Mucosa of rectum (tissue), 2 donors: ENCODE results near the gene PCDHGC3.
"Not testable (repeated sequence)": the region's sequence is repeated elsewhere in the genome, so short reads cannot be mapped to it uniquely, and the experiment has no call there.

Source experiments
- H3K27ac ChIP-seq, 2 donors: one replicate each; pipeline ENCODE4 v1.7.0; 2013; ENCODE audit warnings: inconsistent platforms in 2 of 2, low read depth in 2 of 2, low read length in 2 of 2
- H3K27me3 ChIP-seq, 2 donors: one replicate each; pipeline ENCODE4 v1.7.0; 2013; ENCODE audit warnings: low read length in 2 of 2; ENCODE audit not compliant: control insufficient read depth in 2 of 2, insufficient read depth in 2 of 2
- H3K36me3 ChIP-seq, 2 donors: one replicate each; pipeline ENCODE4 v1.7.0; 2013; ENCODE audit warnings: low read length in 2 of 2; ENCODE audit not compliant: control insufficient read depth in 2 of 2, insufficient read depth in 2 of 2
- H3K4me1 ChIP-seq, 2 donors: one replicate each; pipeline ENCODE4 v1.7.0; 2013; ENCODE audit warnings: low read length in 2 of 2, mild to moderate bottlenecking in 1 of 2; ENCODE audit not compliant: control insufficient read depth in 2 of 2, insufficient read depth in 2 of 2
- H3K4me3 ChIP-seq, 2 donors: one replicate each; pipeline ENCODE4 v1.7.0; 2013; ENCODE audit warnings: low read length in 2 of 2
- H3K9ac ChIP-seq, 2 donors: one replicate each; pipeline ENCODE4 v1.7.0; 2013; ENCODE audit warnings: low read length in 2 of 2, low read depth in 1 of 2, mild to moderate bottlenecking in 1 of 2
- H3K9me3 ChIP-seq, 2 donors: one replicate each; pipeline ENCODE4 v1.7.0; 2013; ENCODE audit warnings: low read length in 2 of 2; ENCODE audit not compliant: control insufficient read depth in 2 of 2
- donor health status: healthy.
- donor health status: Normal muscosa, but diverticular disease.

Gene PCDHGC3

DNA sequence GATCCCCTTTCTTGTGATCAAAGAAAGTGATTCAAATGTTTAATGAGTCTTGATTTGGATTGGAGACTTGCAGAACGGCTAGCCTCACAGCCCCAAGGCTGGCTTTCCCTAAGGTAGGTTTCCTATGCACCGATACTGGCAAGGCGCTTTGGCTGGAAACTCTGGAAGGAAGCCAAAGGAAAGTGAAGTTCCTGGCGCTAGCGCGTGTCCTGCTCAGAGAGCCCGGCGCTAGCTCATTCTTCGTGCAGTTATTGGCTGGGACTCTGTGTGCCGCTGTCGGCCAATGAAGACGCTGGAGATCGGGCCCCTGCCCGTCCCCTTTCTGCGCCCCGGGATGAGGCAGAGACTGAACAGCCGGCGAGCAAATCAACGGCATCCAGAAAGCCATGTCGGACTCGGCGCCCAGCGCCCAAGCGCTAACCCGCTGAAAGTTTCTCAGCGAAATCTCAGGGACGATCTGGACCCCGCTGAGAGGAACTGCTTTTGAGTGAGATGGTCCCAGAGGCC lies at the start of gene PCDHGC3:
Gene PCDHGC3 (plus strand): TSS at position 342 of the 507 bp plus-strand sequence. CDS start 151 bp downstream, at position 493.
- H3K9ac ChIP-seq, result peak within 1 kb of the TSS; percentile 80 to 83
- no peaks in the 10 kb centered on the region for H3K36me3 ChIP-seq
- H3K9me3 ChIP-seq, result no peaks in the 10 kb centered on the region
- H3K4me1 ChIP-seq, result peaks cover 23% of the 10 kb centered on the region in 2 donors
- peak within 1 kb of the TSS; percentile 73 to 76 for H3K27ac ChIP-seq
- H3K27me3 ChIP-seq, result peaks cover 0 to 7% of the 10 kb centered on the region in 2 donors
- H3K4me3 ChIP-seq, result peak within 1 kb of the TSS; percentile 79 to 88

DNA sequence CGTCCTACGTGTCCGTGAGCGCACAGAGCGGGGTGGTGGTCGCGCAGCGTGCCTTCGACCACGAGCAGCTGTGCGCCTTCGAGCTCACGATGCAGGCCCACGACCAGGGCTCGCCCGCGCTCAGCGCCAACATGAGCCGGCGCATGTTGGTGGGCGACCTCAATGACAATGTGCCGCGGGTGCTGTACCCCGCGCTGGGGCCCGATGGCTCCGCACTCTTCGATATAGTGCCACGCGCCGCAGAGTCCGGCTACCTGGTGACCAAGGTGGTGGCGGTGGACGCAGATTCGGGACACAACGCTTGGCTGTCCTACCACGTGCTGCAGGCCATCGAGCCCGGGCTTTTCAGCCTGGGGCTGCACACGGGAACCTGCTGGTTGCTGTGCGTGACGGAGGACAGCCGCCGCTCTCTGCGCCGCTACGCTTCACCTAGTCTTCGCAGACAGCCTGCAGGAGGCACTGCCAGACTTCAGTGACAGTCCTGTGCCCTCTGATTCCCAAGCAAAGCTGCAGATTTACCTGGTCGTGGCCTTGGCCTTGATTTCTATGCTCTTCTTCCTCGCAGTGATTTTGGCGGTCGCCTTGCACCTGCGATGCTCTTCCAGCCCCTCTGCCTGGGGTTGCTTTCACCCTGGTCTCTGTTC lies 47.9 kb upstream of the PCDHGC3 start:
- peaks cover 35 to 39% of the 10 kb centered on the region in 2 donors for H3K9me3 ChIP-seq
- no peaks in the 10 kb centered on the region for H3K36me3 ChIP-seq

DNA sequence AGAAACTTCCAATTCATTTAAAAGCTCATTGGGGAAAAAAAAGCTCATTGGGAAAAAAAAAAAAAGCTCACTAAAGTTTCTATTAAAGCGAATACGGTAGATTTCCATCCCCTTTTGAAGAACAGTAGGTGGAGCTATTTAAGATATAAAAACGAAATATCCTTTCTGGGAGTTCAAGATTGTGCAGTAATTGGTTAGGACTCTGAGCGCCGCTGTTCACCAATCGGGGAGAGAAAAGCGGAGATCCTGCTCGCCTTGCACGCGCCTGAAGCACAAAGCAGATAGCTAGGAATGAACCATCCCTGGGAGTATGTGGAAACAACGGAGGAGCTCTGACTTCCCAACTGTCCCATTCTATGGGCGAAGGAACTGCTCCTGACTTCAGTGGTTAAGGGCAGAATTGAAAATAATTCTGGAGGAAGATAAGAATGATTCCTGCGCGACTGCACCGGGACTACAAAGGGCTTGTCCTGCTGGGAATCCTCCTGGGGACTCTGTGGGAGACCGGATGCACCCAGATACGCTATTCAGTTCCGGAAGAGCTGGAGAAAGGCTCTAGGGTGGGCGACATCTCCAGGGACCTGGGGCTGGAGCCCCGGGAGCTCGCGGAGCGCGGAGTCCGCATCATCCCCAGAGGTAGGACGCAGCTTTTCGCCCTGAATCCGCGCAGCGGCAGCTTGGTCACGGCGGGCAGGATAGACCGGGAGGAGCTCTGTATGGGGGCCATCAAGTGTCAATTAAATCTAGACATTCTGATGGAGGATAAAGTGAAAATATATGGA lies 45.2 kb upstream of the PCDHGC3 start, which contains the start of gene PCDHGA12:
Gene PCDHGA12 (plus strand): TSS at position 176 of the 782 bp plus-strand sequence. CDS start 253 bp downstream, at position 429.
- no peak within 1 kb of the TSS for H3K27ac ChIP-seq
- H3K36me3 ChIP-seq, result no peaks in the 10 kb centered on the region
- H3K27me3 ChIP-seq, result no peaks in the 10 kb centered on the region
- H3K9me3 ChIP-seq, result peaks cover 25 to 36% of the 10 kb centered on the region in 2 donors
- H3K4me1 ChIP-seq, result no peaks in the 10 kb centered on the region
- H3K4me3 ChIP-seq, result peak within 1 kb of the TSS; percentile 15 to 57
- H3K9ac ChIP-seq, result no peak within 1 kb of the TSS

More for the DNA sequence above, 47.9 kb upstream of the PCDHGC3 start:
- Histone ChIP-seq H3K4me3 (no peak overlapping the region), H3K9ac (no peak overlapping the region), H3K4me1 (no peaks in the 10 kb centered on the region), H3K27ac (no peak overlapping the region), H3K27me3 (no peaks in the 10 kb centered on the region)

DNA sequence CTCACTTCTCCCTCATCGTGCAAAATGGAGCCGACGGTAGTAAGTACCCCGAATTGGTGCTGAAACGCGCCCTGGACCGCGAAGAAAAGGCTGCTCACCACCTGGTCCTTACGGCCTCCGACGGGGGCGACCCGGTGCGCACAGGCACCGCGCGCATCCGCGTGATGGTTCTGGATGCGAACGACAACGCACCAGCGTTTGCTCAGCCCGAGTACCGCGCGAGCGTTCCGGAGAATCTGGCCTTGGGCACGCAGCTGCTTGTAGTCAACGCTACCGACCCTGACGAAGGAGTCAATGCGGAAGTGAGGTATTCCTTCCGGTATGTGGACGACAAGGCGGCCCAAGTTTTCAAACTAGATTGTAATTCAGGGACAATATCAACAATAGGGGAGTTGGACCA lies 44.5 kb upstream of the PCDHGC3 start:
- Histone ChIP-seq H3K4me3 (peak overlapping the region; percentile 15 to 57), H3K9ac (no peak overlapping the region), H3K27me3 (no peaks in the 10 kb centered on the region), H3K4me1 (no peaks in the 10 kb centered on the region), H3K36me3 (no peaks in the 10 kb centered on the region), H3K9me3 (peaks cover 25 to 35% of the 10 kb centered on the region in 2 donors), H3K27ac (no peak overlapping the region)

DNA sequence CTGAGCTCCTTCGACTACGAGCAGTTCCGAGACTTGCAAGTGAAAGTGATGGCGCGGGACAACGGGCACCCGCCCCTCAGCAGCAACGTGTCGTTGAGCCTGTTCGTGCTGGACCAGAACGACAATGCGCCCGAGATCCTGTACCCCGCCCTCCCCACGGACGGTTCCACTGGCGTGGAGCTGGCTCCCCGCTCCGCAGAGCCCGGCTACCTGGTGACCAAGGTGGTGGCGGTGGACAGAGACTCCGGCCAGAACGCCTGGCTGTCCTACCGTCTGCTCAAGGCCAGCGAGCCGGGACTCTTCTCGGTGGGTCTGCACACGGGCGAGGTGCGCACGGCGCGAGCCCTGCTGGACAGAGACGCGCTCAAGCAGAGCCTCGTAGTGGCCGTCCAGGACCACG lies 43.5 kb upstream of the PCDHGC3 start:
- not testable (repeated sequence) for H3K27me3 ChIP-seq, H3K27ac ChIP-seq, H3K4me1 ChIP-seq, H3K9ac ChIP-seq, H3K36me3 ChIP-seq
- Histone ChIP-seq H3K9me3 (peaks cover 21 to 32% of the 10 kb centered on the region in 2 donors), H3K4me3 (peak overlapping the region in 1 of 2 donors; percentile 57)

DNA sequence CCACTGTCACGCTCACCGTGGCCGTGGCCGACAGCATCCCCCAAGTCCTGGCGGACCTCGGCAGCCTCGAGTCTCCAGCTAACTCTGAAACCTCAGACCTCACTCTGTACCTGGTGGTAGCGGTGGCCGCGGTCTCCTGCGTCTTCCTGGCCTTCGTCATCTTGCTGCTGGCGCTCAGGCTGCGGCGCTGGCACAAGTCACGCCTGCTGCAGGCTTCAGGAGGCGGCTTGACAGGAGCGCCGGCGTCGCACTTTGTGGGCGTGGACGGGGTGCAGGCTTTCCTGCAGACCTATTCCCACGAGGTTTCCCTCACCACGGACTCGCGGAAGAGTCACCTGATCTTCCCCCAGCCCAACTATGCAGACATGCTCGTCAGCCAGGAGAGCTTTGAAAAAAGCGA lies 43.0 kb upstream of the PCDHGC3 start:
- H3K9me3 ChIP-seq, result peaks cover 21 to 28% of the 10 kb centered on the region in 2 donors
- H3K4me3 ChIP-seq, H3K27me3 ChIP-seq, H3K27ac ChIP-seq, H3K9ac ChIP-seq, H3K36me3 ChIP-seq, H3K4me1 ChIP-seq: not testable (repeated sequence)

DNA sequence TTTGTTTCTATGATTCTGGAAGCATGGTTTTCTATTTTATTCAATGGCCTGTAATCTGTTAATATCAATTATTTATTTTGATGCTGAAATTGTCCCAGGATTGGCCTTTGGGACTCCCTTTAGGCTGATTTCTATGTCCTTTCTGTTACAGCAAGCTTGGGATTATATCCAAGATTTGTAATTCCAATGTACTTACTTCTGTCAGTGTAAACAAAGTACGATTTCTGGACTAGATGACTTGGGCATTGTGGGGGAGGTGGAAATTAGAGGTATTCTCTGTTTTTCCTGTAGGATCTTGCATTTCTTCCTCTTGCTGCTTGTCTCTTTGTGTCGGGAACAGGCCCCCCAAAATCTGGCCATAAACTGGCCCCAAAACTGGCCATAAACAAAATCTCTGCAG lies 41.8 kb upstream of the PCDHGC3 start:
- no peaks in the 10 kb centered on the region for H3K36me3 ChIP-seq
- peaks cover 12 to 25% of the 10 kb centered on the region in 2 donors for H3K9me3 ChIP-seq
- no peak overlapping the region for H3K4me3 ChIP-seq
- H3K4me1 ChIP-seq, result no peaks in the 10 kb centered on the region
- H3K27ac ChIP-seq, result no peak overlapping the region
- no peaks in the 10 kb centered on the region for H3K27me3 ChIP-seq
- H3K9ac ChIP-seq, result no peak overlapping the region

DNA sequence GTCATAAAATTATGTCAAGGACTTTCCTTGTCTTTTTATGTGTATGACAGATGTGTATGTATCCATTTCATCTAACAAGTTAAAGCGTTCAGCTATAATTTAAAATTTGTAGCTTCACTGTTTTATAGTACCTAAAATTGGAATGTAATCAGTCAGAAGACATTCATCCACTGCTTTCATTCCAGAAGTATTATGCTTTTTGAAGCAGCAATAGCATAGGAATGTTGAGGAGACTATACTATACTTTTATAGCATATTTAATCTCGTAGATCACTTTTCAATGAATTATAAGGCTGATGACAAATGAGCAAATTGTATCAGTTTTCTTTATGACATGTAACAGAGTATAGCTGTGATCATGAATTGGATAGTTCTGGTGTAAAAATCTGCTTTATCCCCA lies 38.5 kb upstream of the PCDHGC3 start:
- no peak overlapping the region for H3K4me3 ChIP-seq
- H3K27me3 ChIP-seq, result no peaks in the 10 kb centered on the region
- H3K36me3 ChIP-seq, result no peaks in the 10 kb centered on the region
- H3K27ac ChIP-seq, result no peak overlapping the region
- H3K4me1 ChIP-seq, result no peaks in the 10 kb centered on the region
- peaks cover 13 to 21% of the 10 kb centered on the region in 2 donors for H3K9me3 ChIP-seq
- H3K9ac ChIP-seq, result no peak overlapping the region

DNA sequence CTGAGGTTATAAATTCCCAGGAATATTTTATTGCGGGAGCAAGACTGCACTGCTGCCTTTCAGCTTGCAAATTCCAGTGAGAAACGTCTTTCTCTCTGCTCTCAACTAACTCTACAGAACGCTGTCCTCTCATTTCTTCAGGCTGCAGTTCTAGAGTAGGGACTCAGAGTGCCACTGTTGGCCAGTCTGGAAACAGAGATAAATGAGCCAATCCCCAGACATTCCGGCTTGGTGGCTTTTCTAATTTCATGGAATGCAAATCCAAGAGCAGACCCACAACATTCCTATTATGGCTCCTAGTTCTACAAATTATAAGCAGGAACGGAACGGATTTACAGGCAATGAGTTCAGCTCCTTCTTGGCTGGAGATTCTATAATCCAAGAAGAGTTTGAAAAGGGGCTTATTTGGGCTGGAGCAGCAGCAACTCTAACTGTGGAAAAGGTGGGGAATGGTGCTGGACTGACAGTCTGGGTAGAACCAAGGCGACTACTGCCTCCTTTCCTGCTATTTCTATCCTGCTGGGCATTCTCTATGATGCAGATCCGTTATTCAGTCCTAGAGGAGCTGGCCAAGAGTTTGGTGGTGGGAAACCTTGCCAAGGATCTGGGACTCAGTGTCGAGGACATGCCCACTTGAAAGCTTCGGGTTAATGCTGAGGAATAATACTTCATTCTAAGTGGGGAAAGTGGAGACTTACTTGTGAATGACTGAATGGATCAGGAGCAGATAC lies 36.2 kb upstream of the PCDHGC3 start:
- no peak overlapping the region for H3K9ac ChIP-seq
- H3K27me3 ChIP-seq, result no peaks in the 10 kb centered on the region
- H3K4me3 ChIP-seq, result no peak overlapping the region
- peaks cover 10 to 20% of the 10 kb centered on the region in 2 donors for H3K9me3 ChIP-seq
- H3K36me3 ChIP-seq, result no peaks in the 10 kb centered on the region
- H3K4me1 ChIP-seq, result no peaks in the 10 kb centered on the region
- H3K27ac ChIP-seq, result no peak overlapping the region
